ENCODE results near the gene ZBP1. TPM values are rescaled to one million over a fixed set of nuclear protein-coding genes. Genes with fewer than 3 reads are reported as not detected.

Gene ZBP1, protein sequence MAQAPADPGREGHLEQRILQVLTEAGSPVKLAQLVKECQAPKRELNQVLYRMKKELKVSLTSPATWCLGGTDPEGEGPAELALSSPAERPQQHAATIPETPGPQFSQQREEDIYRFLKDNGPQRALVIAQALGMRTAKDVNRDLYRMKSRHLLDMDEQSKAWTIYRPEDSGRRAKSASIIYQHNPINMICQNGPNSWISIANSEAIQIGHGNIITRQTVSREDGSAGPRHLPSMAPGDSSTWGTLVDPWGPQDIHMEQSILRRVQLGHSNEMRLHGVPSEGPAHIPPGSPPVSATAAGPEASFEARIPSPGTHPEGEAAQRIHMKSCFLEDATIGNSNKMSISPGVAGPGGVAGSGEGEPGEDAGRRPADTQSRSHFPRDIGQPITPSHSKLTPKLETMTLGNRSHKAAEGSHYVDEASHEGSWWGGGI
- total RNA-seq = 1 to 10 TPM; 3.2 to 9.4 (median 4.8) TPM

DNA sequence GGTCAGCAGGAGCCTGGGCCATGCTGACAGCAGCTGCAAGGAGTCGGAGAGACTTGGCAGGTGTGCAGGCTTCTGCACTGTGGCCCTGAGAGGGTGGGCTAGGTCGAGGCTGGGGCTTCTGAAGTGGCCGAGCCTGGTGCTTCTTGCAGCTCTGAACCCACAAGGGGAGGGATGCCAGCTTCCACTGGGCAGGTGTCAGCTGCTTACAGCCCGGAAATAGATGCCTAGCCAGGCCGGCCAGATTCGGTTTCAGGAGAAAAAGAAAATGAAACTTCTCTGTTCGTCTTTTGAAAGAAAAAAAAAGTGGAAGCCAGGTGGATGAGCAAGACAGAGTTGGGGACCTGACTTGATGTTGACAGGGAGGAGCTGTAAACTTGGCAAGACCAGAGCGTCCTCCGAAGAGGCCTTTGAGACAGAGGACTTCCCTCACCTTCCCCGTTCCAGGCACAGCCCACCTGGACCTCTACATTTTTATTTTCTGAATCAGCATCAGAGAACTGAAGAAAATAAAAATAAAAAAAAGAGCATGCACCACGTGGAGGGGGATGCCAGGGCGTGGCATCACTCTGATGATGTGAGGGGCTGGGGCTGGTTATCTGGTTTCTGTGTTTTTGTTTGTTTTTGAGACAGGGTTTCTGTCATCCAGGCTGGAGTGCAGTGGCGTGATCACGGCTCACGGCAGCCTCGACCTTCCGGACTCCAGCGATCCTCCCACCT is at the start of gene ZBP1:
Gene ZBP1 (minus strand): TSS at position 153 of the 717 bp plus-strand sequence. CDS start 131 bp downstream, at position 22.
- peak within 1 kb of the TSS; percentile 70 to 81 (median 76) for H3K27ac ChIP-seq
- no peaks in the 10 kb centered on the region for H3K36me3 ChIP-seq
- peak within 1 kb of the TSS in 3 of 4 donors; percentile 17 to 36 (median 27) for H3K4me3 ChIP-seq
- peak in 1 of 2 donors; percentile 50 for DNase-seq
- no peak for TF ChIP-seq EP300 (IDR thresholded peaks at IDR 0.05)
- TF ChIP-seq POLR2A (IDR thresholded peaks at IDR 0.05) = peak in 1 of 4 donors; percentile 7
- TF ChIP-seq POLR2AphosphoS5 (IDR thresholded peaks at IDR 0.05) = no peak
- TF ChIP-seq, protein P1, sequence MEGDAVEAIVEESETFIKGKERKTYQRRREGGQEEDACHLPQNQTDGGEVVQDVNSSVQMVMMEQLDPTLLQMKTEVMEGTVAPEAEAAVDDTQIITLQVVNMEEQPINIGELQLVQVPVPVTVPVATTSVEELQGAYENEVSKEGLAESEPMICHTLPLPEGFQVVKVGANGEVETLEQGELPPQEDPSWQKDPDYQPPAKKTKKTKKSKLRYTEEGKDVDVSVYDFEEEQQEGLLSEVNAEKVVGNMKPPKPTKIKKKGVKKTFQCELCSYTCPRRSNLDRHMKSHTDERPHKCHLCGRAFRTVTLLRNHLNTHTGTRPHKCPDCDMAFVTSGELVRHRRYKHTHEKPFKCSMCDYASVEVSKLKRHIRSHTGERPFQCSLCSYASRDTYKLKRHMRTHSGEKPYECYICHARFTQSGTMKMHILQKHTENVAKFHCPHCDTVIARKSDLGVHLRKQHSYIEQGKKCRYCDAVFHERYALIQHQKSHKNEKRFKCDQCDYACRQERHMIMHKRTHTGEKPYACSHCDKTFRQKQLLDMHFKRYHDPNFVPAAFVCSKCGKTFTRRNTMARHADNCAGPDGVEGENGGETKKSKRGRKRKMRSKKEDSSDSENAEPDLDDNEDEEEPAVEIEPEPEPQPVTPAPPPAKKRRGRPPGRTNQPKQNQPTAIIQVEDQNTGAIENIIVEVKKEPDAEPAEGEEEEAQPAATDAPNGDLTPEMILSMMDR (IDR thresholded peaks at IDR 0.05) = no peak
- H3K27me3 ChIP-seq = no peaks in the 10 kb centered on the region
- ATAC-seq (ENCODE audit: low FRiP score in 2 of 2) = no peak
- 55 to 66% methylated on average over 18 of the region's 18 CpGs for WGBS, 2 donors
- H3K9me3 ChIP-seq = peaks cover 0 to 5% (median 3%) of the 10 kb centered on the region in 4 donors
- peaks cover 0 to 11% (median 0%) of the 10 kb centered on the region in 4 donors for H3K4me1 ChIP-seq

- Histone ChIP-seq H3K36me3 (no peaks in the 10 kb centered on the region), H3K4me3 (no peak overlapping the region), H3K9me3 (no peaks in the 10 kb centered on the region), H3K27ac (no peak overlapping the region), H3K27me3 (no peaks in the 10 kb centered on the region), H3K4me1 (peaks cover 19 to 36% (median 23%) of the 10 kb centered on the region in 4 donors)
- 91 to 93% methylated on average over 8 of the region's 8 CpGs for WGBS, 2 donors
- no peak for TF ChIP-seq POLR2AphosphoS5 (IDR thresholded peaks at IDR 0.05)
- TF ChIP-seq EP300 (IDR thresholded peaks at IDR 0.05) = no peak
- ATAC-seq (ENCODE audit: low FRiP score in 2 of 2) = no peak
- no peak for DNase-seq
Measured at GRCh38 chr20:57669632-57670031, 49.4 kb upstream of the ZBP1 start.

- peak; percentile 11 to 69 for ATAC-seq (ENCODE audit: low FRiP score in 2 of 2)
- H3K27ac ChIP-seq = peak overlapping the region; percentile 1 to 47 (median 20)
Measured at GRCh38 chr20:57667924-57668782, 47.9 kb upstream of the ZBP1 start.

DNA sequence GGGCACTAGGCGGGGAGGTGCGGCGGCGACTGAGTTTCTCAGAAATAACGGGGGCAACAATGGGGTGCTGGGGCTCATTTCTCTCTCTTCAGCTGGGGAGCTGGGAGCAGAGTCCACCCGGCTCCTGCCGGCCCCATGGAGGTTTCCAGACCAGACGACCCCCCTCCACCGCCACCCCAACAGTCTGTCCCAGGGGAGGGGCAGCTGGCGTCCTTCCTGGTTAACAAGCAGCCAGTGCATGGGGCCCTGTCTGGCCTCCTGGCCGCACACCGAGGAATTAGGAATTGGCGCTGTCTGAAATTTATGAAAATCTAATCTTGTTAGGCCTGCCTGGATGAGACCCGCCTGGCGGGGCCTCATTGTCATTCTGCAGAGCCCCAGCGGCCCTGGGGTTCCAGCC is 47.2 kb upstream of the ZBP1 start:
- no peaks in the 10 kb centered on the region for H3K36me3 ChIP-seq
- no peaks in the 10 kb centered on the region for H3K9me3 ChIP-seq
- H3K4me1 ChIP-seq = peaks cover 12 to 26% (median 16%) of the 10 kb centered on the region in 4 donors
- 81 to 94% methylated on average over 8 to 16 of the region's 16 CpGs for WGBS, 2 donors
- TF ChIP-seq EP300 (IDR thresholded peaks at IDR 0.05) (no peak), POLR2A (IDR thresholded peaks at IDR 0.05) (no peak), POLR2AphosphoS5 (IDR thresholded peaks at IDR 0.05) (no peak)
- TF ChIP-seq, protein P1 (IDR thresholded peaks at IDR 0.05) = no peak
- peak overlapping the region in 3 of 4 donors; percentile 1 to 47 (median 35) for H3K27ac ChIP-seq
- H3K27me3 ChIP-seq = no peaks in the 10 kb centered on the region
- no peak for ATAC-seq (ENCODE audit: low FRiP score in 2 of 2)
- peak in 1 of 2 donors; percentile 49 for DNase-seq
- no peak overlapping the region for H3K4me3 ChIP-seq

More at GRCh38 chr20:57667924-57668782, 47.9 kb upstream of the ZBP1 start:
- Histone ChIP-seq H3K9me3 (no peaks in the 10 kb centered on the region), H3K4me3 (no peak overlapping the region), H3K4me1 (peaks cover 19 to 34% (median 23%) of the 10 kb centered on the region in 4 donors), H3K36me3 (no peaks in the 10 kb centered on the region), H3K27me3 (no peaks in the 10 kb centered on the region)
- WGBS, 2 donors = 70 to 71% methylated on average over 11 to 18 of the region's 18 CpGs
- peak; percentile 68 to 77 for DNase-seq
- TF ChIP-seq EP300 (IDR thresholded peaks at IDR 0.05) (no peak), POLR2AphosphoS5 (IDR thresholded peaks at IDR 0.05) (no peak), POLR2A (IDR thresholded peaks at IDR 0.05) (no peak)
- TF ChIP-seq, protein P1 (IDR thresholded peaks at IDR 0.05) = no peak

Measured in upper lobe of left lung (tissue), 6 donors.